NCI-H187 treated with DMSO at 0.1 percent for 48 hours (cell line): ENCODE data around the gene KDM4C.
"Not testable (repeated sequence)": the region's sequence is repeated elsewhere in the genome, so short reads cannot be mapped to it uniquely, and the experiment has no call there.

ENCODE experiments used
- DNase-seq: peaks from one replicate; lab custom pipeline; 2025; lab: John Stamatoyannopoulos, UW

The KDM4C gene

DNA sequence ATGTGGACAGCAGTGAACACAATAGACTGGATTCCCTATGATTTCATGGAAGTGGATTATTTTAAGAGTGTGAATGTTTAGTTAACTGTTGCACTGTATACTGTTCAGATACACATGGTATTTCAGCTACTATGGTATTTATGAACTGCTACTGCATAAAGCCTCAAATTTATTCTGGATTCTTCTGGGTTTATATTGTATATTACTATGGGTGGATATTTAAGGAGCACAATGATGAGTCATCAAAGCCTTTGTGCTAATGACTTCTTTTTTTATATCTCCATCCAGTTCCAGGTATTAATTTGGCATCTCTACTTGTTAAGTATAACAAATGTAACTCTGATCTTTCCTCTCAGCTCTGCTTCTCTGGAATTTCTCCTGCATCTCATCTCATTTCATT, 6.8 kb downstream of the KDM4C start:
- no peak for DNase-seq

DNA sequence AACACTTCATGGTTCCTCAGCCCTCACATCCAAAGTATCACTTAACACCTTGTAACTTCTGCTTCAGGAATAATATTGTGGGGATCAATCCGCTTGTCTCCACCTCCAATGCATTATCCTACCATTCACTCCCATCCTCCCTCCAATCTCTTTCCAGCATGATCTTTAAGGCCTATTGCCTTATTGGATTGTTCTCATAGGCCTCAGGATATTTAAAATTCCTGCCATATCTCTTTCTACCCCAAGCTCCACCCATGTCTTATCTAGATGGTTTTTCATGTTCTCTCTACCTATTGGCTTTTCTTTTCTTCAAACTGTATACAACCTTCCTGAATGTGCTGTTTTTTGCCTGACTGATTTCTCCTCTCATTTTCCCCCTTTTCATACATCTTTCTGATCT, 7.2 kb downstream of the KDM4C start:
- no peak for DNase-seq

DNA sequence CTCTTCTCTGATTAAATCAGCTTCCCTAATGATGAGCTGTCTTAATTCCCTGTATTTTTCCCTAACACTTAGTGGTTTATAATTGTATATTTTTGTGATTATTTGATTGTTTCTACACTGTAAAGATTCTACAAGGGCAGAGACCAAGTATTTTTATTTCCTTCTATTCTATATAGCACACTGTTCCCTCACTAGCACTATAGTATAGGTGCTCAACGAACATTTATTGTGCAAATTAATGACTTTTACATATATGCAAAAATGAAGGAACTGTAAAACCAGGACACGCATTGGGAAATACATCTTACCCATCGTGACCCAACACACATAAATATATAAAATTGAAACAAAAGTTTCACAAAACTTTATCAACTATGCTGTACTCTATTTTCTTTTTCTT, 7.6 kb downstream of the KDM4C start:
- no peak for DNase-seq

GRCh38 chr9:6766606-6767005, 8.8 kb downstream of the KDM4C start:
- no peak for DNase-seq

DNA sequence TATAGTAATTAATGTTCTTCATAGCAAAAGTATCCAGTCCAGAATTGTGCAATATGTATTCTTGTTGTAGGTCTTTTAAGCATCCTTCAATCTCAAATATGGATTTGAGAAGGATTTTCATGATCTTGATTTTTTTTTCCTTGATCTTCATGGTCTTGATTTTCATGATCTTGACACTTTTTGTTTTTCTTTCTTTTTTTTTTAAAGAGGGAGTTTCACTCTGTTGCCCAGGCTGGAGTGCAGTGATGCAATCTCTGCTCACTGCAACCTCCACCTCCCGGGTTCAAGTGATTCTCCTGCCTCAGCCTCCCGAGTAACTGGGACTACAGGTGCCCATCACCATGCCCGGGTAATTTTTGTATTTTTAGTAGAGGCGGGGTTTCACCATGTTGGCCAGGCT, 10.8 kb downstream of the KDM4C start:
- not testable (repeated sequence) for DNase-seq

DNA sequence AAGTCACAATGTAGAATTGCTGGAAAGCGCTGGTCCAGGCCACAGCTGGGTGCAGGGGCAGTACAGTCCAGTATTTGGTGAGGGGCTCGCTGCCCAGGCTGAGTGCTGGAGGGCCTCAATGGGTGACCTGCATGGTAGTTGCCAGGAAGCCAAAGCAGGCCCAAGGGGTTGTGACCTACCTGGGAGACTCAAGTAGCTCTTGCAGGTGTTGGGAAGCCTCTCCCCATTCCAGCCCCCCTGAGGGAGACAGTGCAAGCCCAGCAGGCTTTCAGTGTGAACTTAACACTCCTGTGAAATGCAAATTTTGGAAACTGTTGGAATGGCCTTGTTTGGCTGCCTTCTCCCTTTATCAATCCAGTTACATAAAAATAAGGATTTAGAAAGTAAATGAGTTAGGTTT, 13.9 kb downstream of the KDM4C start:
- DNase-seq, result no peak

GRCh38 chr9:6777213-6777902, 19.6 kb downstream of the KDM4C start:
- no peak for DNase-seq

DNA sequence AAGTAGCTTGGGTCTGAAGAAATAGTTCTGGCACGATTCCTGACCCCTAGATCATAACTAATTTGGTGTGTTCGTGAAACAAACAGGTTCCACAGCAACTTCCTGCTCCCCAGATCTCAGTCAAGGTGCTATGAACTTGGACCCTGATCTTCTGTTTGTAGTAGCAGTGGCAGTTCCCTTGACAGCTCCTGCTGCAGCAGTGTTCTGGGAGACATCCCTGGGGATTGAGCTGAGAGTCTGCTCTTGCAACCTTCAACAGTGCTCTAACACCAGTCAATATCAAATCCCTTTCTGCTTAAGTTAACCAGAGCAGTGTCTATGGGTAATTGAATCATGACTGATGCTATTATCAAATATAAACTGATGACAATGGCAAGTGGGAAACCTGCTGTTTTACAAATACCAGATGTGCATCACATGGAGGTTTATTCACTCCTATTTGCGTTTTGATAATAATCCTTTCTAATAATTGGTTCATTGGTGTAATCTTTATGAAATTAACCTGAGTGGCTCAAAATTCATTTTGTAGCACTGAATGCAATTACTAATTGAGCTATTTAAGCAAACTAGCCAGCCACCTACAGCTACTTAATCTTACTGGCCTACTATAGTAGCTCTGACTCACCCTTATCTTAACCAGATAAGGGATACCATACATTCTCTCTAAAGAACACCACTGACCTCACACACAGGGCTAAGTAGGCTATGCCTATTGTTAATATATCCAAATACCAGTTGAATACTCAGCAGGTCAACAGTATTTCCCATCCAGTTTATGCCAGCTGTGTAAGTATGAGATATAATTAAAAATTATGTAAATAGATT, 21.9 kb downstream of the KDM4C start:
- no peak for DNase-seq

DNA sequence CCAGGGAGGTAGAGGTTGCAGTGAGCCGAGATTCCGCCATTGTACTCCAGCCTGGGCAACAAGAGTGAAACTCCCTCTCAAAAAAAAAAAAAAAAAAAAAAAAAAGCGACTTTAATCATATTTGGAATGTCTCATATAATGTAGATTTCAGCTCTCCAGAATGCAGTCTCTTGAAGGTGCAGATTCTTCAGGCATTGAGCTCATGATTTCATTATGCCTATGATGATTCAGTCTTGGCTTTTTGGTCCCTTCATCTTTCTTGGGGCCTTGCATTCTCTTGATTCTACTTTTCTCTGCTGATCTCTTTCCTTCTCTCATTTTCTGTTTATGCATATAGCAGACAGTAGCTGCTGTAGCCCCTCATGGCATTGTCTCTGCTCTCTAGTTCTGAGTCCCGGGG, 22.9 kb downstream of the KDM4C start:
- DNase-seq, result no peak

- no peak for DNase-seq
Measured at GRCh38 chr9:6781476-6781875, 23.7 kb downstream of the KDM4C start.

GRCh38 chr9:6782345-6782744, 24.6 kb downstream of the KDM4C start:
- DNase-seq, result no peak

GRCh38 chr9:6782981-6783380, 25.2 kb downstream of the KDM4C start:
- DNase-seq, result no peak

- no peak for DNase-seq
Measured at GRCh38 chr9:6783753-6784152, 26.0 kb downstream of the KDM4C start.

DNA sequence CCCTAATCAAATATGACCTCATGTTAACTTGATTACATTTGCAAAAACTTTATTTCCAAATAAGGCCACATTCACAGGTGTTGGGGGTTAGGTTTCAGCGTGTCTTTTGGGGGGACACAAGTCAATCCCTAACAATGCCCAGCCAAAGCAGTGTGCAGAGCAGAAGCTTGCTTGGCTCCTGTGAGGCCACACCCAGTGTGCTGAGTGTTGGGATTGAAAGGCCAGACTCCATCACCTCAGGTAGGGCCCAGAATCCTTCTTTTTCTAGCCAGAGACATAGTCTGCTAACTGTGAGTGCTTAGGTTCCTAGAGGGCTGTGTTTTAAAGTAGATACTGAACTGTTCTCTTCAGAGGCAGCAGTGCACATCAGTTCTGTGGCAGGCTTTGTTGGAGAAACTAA, 27.9 kb downstream of the KDM4C start:
- DNase-seq, result no peak

- no peak for DNase-seq
Measured at GRCh38 chr9:6787793-6788161, 30.0 kb downstream of the KDM4C start.

GRCh38 chr9:6788162-6789016, 30.6 kb downstream of the KDM4C start:
- DNase-seq, result no peak

DNA sequence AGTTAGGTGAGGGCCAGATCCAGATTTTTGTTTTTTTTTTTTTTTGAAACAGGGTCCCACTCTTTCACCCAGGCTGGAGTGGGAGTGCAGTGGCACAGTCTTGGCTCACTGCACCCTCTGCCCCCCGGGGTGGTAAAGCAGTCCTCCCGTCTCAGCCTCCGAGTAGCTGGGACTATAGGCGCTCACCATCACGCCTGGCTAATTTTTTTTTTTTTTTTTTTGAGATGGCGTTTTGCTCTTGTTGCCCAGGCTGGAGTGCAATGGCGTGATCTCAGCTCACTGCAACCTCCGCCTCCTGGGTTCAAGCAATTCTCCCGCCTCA, 31.2 kb downstream of the KDM4C start:
- not testable (repeated sequence) for DNase-seq

- no peak for DNase-seq
Measured at GRCh38 chr9:6790866-6791265, 33.1 kb downstream of the KDM4C start.

DNA sequence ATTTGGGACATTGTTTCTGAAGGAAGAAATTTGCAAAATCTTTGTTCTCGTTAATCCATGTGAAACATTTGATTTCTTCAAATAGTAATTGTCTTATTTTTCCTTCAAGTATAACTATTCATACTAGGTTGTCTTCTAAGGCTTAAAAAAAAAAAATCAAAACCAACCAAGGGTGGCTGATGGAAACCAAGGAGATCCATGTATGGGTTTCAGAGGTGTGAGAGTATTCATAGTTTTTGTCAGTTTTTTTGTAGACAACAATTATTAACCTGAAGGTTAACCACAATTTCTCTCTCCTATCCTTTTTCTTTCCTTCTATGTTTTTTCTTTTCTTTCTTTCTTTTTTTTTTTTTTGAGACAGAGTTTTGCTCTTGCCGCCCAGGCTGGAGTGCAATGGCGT, 35.4 kb downstream of the KDM4C start:
- DNase-seq, result no peak

GRCh38 chr9:6794936-6795335, 37.2 kb downstream of the KDM4C start:
- DNase-seq, result no peak

- DNase-seq, result no peak
Measured at GRCh38 chr9:6802926-6803325, 45.2 kb downstream of the KDM4C start.

DNA sequence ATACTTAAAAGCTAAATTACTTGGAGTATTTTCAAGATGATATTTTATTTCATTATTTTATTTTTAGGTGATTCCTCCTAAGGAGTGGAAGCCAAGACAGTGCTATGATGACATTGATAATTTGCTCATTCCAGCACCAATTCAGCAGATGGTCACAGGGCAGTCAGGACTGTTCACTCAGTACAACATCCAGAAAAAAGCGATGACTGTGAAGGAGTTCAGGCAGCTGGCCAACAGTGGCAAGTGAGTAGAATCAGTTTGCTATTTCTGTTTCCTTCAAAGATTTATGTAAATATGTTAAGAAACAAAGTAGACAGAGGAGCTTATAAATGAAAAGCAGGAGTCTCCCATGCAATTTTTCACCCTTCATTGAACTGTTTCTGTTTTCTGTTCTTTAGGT, 47.8 kb downstream of the KDM4C start:
- no peak for DNase-seq

DNA sequence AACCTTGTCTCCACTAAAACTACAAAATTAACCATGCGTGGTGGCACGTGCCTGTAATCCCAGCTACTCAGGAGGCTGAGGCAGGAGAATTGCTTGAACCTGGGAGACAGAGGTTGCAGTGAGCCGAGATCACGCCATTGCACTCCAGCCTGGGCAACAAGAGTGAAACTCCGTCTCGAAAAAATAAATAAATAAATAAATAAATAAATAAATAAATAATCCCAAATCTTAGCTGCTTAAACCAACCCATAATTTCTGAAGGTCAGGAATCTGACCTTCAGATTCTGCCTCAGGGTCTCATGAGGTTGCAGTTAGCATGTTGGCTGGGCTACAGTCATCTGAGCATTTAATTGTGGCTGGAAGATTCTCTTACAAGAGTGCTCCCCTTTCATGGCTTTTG, 48.5 kb downstream of the KDM4C start:
- DNase-seq, result not testable (repeated sequence)
